Measurements from ENCODE around the gene ATP1A2.

Gene ATP1A2

GRCh38 chr1:160168609-160169369 lies 53.2 kb downstream of the ATP1A2 start:
- H3K4me3 ChIP-seq (replicated peaks; ENCODE audit: low read depth, low read length), result no peak overlapping the region
- no peak for TF ChIP-seq CTCF (IDR thresholded peaks at IDR 0.05; ENCODE audit: low read depth, low read length, missing control alignments)
- DNase-seq (ENCODE audit: extremely low read depth, low read depth), result no peak

GRCh38 chr1:160169553-160170399 lies 54.2 kb downstream of the ATP1A2 start:
- DNase-seq (ENCODE audit: extremely low read depth, low read depth), result no peak
- no peak for TF ChIP-seq CTCF (IDR thresholded peaks at IDR 0.05; ENCODE audit: low read depth, low read length, missing control alignments)
- no peak overlapping the region for H3K4me3 ChIP-seq (replicated peaks; ENCODE audit: low read depth, low read length)

GRCh38 chr1:160171354-160171753 lies 55.8 kb downstream of the ATP1A2 start:
- no peak for DNase-seq (ENCODE audit: extremely low read depth, low read depth)
- TF ChIP-seq CTCF (IDR thresholded peaks at IDR 0.05; ENCODE audit: low read depth, low read length, missing control alignments), result no peak

GRCh38 chr1:160171980-160172379 lies 56.4 kb downstream of the ATP1A2 start:
- no peak for TF ChIP-seq CTCF (IDR thresholded peaks at IDR 0.05; ENCODE audit: low read depth, low read length, missing control alignments)
- no peak for DNase-seq (ENCODE audit: extremely low read depth, low read depth)
- H3K4me3 ChIP-seq (replicated peaks; ENCODE audit: low read depth, low read length), result no peak overlapping the region

More at GRCh38 chr1:160171354-160171753, 55.8 kb downstream of the ATP1A2 start:
- H3K4me3 ChIP-seq (replicated peaks; ENCODE audit: low read depth, low read length), result no peak overlapping the region

GRCh38 chr1:160177231-160177630 lies 61.7 kb downstream of the ATP1A2 start:
- H3K4me3 ChIP-seq (replicated peaks; ENCODE audit: low read depth, low read length), result no peak overlapping the region
- DNase-seq (ENCODE audit: extremely low read depth, low read depth), result no peak
- no peak for TF ChIP-seq CTCF (IDR thresholded peaks at IDR 0.05; ENCODE audit: low read depth, low read length, missing control alignments)

- no peak for DNase-seq (ENCODE audit: extremely low read depth, low read depth)
- no peak overlapping the region for H3K4me3 ChIP-seq (replicated peaks; ENCODE audit: low read depth, low read length)
- TF ChIP-seq CTCF (IDR thresholded peaks at IDR 0.05; ENCODE audit: low read depth, low read length, missing control alignments), result no peak
These were observed 62.1 kb downstream of the ATP1A2 start for GRCh38 chr1:160177667-160178066.

Data from HFF-Myc (cell line).